Ecto neural progenitor cell (in vitro differentiated cells): Measurements from ENCODE around the gene COX11.

Source experiments
- DNase-seq: peaks from one replicate; pipeline ENCODE4 v3.0.0-alpha.2; 2018; ENCODE audit warnings: low spot score

COX11 gene

GRCh38 chr17:54968262-54968987 lies at the start of gene COX11, which contains the start of gene STXBP4:
TSS of gene COX11 (minus strand) at chr17:54968654. CDS start at chr17:54968646, 8 bp downstream.
TSS of gene STXBP4 (plus strand) at chr17:54968765. CDS start at chr17:54986220, 17,455 bp downstream.
- peak; percentile 98 for DNase-seq

- no peak for DNase-seq
These were observed 37.1 kb upstream of the COX11 start for GRCh38 chr17:55005520-55005919.

- no peak for DNase-seq
These were observed 36.0 kb upstream of the COX11 start for GRCh38 chr17:55004484-55004883.

GRCh38 chr17:55002458-55002857 lies 34.0 kb upstream of the COX11 start:
- DNase-seq, result no peak

GRCh38 chr17:54996441-54996840 lies 28.0 kb upstream of the COX11 start:
- DNase-seq, result no peak

- DNase-seq, result no peak
These were observed 24.6 kb upstream of the COX11 start for GRCh38 chr17:54992797-54993639.

GRCh38 chr17:54991567-54991966 lies 23.1 kb upstream of the COX11 start:
- DNase-seq, result no peak

GRCh38 chr17:54990118-54990517 lies 21.7 kb upstream of the COX11 start:
- DNase-seq, result no peak

- no peak for DNase-seq
These were observed 17.0 kb upstream of the COX11 start for GRCh38 chr17:54985476-54985875.

- DNase-seq, result no peak
These were observed 14.8 kb upstream of the COX11 start for GRCh38 chr17:54983260-54983659.

- no peak for DNase-seq
These were observed 13.9 kb upstream of the COX11 start for GRCh38 chr17:54982399-54982798.

- no peak for DNase-seq
These were observed 11.9 kb upstream of the COX11 start for GRCh38 chr17:54980375-54980774.

GRCh38 chr17:54979657-54980056 lies 11.2 kb upstream of the COX11 start:
- no peak for DNase-seq

- DNase-seq, result no peak
These were observed 9.3 kb upstream of the COX11 start for GRCh38 chr17:54977744-54978143.

GRCh38 chr17:54976316-54976715 lies 7.9 kb upstream of the COX11 start:
- DNase-seq, result no peak

GRCh38 chr17:54974759-54975158 lies 6.3 kb upstream of the COX11 start:
- DNase-seq, result no peak

- no peak for DNase-seq
These were observed 4.1 kb upstream of the COX11 start for GRCh38 chr17:54972406-54973138.

GRCh38 chr17:54971901-54972300 lies 3.4 kb upstream of the COX11 start:
- no peak for DNase-seq

- no peak for DNase-seq
These were observed 2.7 kb upstream of the COX11 start for GRCh38 chr17:54971147-54971546.

- no peak for DNase-seq
These were observed 1.5 kb upstream of the COX11 start for GRCh38 chr17:54969658-54970572.

- DNase-seq, result no peak
These were observed 506 bp upstream of the COX11 start for GRCh38 chr17:54968988-54969332.
